Measurements from ENCODE around the gene SNX1.

GRCh38 chr15:64146885-64147681 lies 51.3 kb downstream of the SNX1 start:
- TF ChIP-seq CTCF (IDR thresholded peaks at IDR 0.05), result no peak
- no peak for TF ChIP-seq POLR2A (IDR thresholded peaks at IDR 0.05)
